Measurements from ENCODE around the gene WIPI1. TPM values are rescaled to one million over a fixed set of nuclear protein-coding genes. Genes with fewer than 3 reads are reported as not detected.
A peak's percentile ranks its signal among the peaks of the same experiment; 100 is the strongest.

Gene WIPI1
- total RNA-seq, 2 donors from 2014 or later, result 24.2 to 37.7 TPM

DNA sequence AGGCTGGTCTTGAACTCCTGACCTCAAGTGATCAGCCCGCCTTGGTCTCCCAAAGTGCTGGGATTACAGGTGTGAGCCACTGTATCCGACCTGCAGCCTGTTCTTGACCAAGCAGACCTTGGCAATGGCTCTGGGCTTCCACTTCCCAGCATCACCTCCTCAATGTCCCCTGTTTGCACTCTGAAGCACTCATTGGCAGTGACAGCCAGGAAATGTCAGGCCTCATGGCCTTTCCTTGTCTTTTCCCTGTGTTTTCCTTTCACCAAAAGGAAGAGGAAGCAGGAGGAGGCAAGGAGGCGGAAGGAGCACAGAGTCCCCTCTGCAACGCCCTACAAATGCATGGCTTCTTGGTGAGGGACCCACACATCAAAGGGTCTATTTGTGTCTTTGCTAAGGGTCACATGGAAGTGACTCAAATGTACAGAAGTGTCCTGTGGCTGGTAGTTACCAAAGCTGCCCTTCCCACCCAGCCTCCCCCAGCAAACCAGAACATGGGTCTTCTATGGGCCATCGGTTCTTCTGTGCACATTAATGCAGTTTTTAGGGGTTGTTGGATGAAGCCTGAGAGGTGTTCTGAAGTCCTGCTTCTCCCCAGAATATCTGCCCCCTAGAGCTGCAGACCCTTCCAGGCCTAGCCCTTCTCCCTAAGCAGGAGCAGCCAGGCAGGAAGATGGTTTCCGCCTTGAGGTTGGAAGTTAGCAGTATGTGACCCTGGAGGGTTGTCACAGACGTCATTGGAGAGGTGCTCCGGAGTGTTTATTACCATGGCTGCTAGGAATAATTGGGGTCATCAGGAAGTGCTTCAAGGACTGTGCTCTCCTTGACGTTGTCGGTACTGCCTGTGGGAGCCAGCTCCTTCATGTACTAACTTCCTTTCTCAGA is 60.8 kb downstream of the WIPI1 start:
- H3K36me3 ChIP-seq, result no peaks in the 10 kb centered on the region
- no peak overlapping the region for H3K27ac ChIP-seq
- 74% methylated on average over 10 of the region's 10 CpGs for WGBS
- H3K9me3 ChIP-seq, result no peaks in the 10 kb centered on the region
- intact Hi-C loops (cut with DNase I), result loop anchor here (5.0 to 10.0 kb wide), 2 partner anchors 44 to 132 kb away; no protein-coding TSS in a partner anchor
- TF ChIP-seq POLR2A (IDR thresholded peaks at IDR 0.05), result no peak
- no peak for TF ChIP-seq POLR2AphosphoS5 (IDR thresholded peaks at IDR 0.05)
- TF ChIP-seq, protein P1, sequence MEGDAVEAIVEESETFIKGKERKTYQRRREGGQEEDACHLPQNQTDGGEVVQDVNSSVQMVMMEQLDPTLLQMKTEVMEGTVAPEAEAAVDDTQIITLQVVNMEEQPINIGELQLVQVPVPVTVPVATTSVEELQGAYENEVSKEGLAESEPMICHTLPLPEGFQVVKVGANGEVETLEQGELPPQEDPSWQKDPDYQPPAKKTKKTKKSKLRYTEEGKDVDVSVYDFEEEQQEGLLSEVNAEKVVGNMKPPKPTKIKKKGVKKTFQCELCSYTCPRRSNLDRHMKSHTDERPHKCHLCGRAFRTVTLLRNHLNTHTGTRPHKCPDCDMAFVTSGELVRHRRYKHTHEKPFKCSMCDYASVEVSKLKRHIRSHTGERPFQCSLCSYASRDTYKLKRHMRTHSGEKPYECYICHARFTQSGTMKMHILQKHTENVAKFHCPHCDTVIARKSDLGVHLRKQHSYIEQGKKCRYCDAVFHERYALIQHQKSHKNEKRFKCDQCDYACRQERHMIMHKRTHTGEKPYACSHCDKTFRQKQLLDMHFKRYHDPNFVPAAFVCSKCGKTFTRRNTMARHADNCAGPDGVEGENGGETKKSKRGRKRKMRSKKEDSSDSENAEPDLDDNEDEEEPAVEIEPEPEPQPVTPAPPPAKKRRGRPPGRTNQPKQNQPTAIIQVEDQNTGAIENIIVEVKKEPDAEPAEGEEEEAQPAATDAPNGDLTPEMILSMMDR (IDR thresholded peaks at IDR 0.05), result no peak
- H3K27me3 ChIP-seq (replicated peaks; ENCODE audit: insufficient read depth), result no peaks in the 10 kb centered on the region
- no peak overlapping the region for H3K4me3 ChIP-seq
- DNase-seq (ENCODE audit: low spot score), result no peak
- no peaks in the 10 kb centered on the region for H3K4me1 ChIP-seq (replicated peaks)

DNA sequence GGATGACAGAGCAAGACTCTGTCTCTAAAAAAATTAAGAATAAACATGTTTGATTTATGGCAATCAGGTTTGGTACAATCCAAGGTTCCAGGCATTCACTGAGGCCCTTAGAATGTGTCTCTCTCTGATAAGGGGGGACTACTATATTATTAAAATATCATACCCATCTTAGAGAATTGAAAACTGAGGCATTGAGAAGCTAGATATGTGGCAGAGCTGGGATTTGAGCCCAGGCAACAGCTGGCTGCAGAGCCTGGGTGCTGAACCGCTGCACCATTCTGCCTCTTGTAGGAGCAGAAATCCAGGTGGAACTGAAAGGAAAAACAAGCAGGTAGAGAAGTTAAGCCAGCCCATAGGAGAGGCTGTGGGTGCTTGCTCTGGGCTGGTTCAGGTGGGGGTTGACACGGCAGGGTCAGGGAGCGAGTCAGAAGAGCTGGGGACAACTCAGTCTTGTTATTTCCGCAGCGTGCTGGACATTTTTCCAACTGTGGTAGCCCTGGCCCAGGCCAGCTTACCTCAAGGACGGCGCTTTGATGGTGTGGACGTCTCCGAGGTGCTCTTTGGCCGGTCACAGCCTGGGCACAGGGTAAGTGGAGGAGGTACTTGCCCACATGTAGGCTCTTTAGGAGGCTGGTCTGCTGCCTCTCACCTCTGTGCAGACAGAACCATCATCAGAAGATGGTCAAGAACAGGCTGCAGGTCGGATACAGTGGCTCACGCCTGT is 62.5 kb downstream of the WIPI1 start:
- H3K4me3 ChIP-seq, result no peak overlapping the region
- DNase-seq (ENCODE audit: low spot score), result no peak
- no peaks in the 10 kb centered on the region for H3K36me3 ChIP-seq
- no peak overlapping the region for H3K27ac ChIP-seq
- intact Hi-C loops (cut with DNase I), result loop anchor here (5.0 to 10.0 kb wide), 2 partner anchors 42 to 130 kb away; no protein-coding TSS in a partner anchor
- TF ChIP-seq, protein P1 (IDR thresholded peaks at IDR 0.05), result no peak
- TF ChIP-seq POLR2AphosphoS5 (IDR thresholded peaks at IDR 0.05) (no peak), POLR2A (IDR thresholded peaks at IDR 0.05) (no peak)
- H3K27me3 ChIP-seq (replicated peaks; ENCODE audit: insufficient read depth), result no peaks in the 10 kb centered on the region
- no peaks in the 10 kb centered on the region for H3K9me3 ChIP-seq
- 97% methylated on average over 12 of the region's 12 CpGs for whole genome bisulfite sequencing
- H3K4me1 ChIP-seq (replicated peaks), result no peaks in the 10 kb centered on the region

DNA sequence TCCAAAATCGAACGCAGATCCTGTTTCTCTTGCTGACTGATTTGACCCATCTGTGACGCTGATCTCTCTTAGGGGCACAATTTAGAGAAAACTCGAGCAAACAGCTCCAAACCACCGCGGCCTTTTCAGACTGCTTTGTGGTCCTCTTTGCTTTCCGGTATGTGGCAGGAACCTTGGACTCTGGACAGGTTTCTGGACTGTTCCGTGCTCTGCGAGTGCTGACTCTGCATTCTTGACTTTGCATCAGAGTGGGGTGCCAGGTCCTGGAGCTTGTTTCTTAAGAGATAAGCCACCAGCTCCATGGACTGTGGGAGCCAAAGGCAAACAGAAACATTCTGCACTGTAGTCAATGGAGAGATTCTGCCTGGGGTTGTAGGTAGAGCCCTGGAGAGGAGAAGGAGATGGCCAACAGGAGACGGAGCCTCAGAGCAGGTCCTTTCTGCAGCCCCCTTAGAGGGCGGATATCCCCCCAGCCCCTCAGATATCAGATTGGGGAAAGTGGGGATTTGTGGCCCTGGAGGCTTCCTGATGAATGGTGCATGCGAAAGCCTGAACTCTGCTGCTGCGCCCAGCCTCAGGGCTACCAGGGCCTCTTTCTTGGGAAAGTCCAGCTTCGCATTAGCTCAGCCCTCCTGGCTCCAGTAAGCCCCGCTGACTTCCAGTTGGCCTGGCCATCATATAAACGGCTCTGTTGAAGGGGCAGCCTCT is 65.6 kb downstream of the WIPI1 start:
- no peak for TF ChIP-seq POLR2AphosphoS5 (IDR thresholded peaks at IDR 0.05)
- TF ChIP-seq, protein P1 (IDR thresholded peaks at IDR 0.05), result no peak
- TF ChIP-seq POLR2A (IDR thresholded peaks at IDR 0.05), result no peak
- intact Hi-C loops (cut with DNase I), result loop anchor here (10.0 kb wide), 1 partner anchor 127 kb away; no protein-coding TSS in a partner anchor
- no peaks in the 10 kb centered on the region for H3K4me1 ChIP-seq (replicated peaks)
- H3K36me3 ChIP-seq, result no peaks in the 10 kb centered on the region
- 86% methylated on average over 16 of the region's 16 CpGs for WGBS
- no peak for DNase-seq (ENCODE audit: low spot score)
- H3K4me3 ChIP-seq, result no peak overlapping the region
- no peaks in the 10 kb centered on the region for H3K9me3 ChIP-seq
- H3K27ac ChIP-seq, result peak overlapping the region in 1 of 2 donors; percentile 39
- no peaks in the 10 kb centered on the region for H3K27me3 ChIP-seq (replicated peaks; ENCODE audit: insufficient read depth)

DNA sequence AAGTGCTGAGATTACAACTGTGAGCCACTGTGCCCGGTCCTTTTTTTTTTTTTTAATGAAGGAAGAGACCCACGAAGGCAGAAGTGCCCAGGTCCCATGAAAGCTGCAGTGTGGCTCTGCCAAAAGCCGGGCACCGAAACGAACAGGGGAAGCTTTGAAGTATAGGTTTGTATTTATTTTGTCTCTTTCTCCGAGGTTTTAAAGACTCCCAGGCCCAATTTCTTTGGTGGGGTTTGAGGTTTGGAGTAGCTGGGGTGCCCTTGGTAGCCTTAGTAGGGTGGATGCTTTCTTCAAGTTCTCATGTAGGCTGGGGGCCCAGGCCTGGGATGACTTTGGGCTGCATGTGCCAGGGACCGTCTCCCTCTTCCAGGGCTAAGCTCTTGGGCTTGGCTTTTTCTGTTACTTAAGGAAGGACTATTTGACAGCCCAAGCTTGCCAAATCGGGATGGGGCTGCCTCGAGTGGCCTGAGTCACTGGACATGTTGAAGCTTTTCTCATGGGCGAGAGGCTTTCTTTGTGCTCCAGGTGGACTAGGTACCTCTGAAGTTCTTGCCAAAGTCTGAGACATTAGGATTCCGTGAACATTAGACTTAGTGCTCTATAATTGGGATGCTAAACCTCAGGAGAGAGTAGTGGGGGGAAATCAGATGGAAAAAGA is 66.3 kb downstream of the WIPI1 start:
- WGBS, result 74% methylated on average over 11 of the region's 11 CpGs
- intact Hi-C loops (cut with DNase I), result loop anchor here (10.0 kb wide), 1 partner anchor 126 kb away; no protein-coding TSS in a partner anchor
- peak overlapping the region in 1 of 2 donors; percentile 39 for H3K27ac ChIP-seq

More for the DNA sequence above, 66.3 kb downstream of the WIPI1 start:
- Histone ChIP-seq H3K4me1 (replicated peaks) (peaks cover 4% of the 10 kb centered on the region), H3K36me3 (no peaks in the 10 kb centered on the region), H3K9me3 (no peaks in the 10 kb centered on the region), H3K4me3 (no peak overlapping the region), H3K27me3 (replicated peaks; ENCODE audit: insufficient read depth) (no peaks in the 10 kb centered on the region)
- no peak for TF ChIP-seq POLR2A (IDR thresholded peaks at IDR 0.05)
- no peak for TF ChIP-seq POLR2AphosphoS5 (IDR thresholded peaks at IDR 0.05)
- TF ChIP-seq, protein P1 (IDR thresholded peaks at IDR 0.05), result no peak
- DNase-seq (ENCODE audit: low spot score), result no peak

Data from prostate gland (tissue), 2 donors.